CD14-positive monocyte (primary cell): ENCODE measurements around the gene C4BPB. TPM values are rescaled to one million over a fixed set of nuclear protein-coding genes. Genes with fewer than 3 reads are reported as not detected.

Experiments
- DNase-seq, 3 donors: peaks; one replicate each; pipeline ENCODE4 v3.0.0-alpha.2; 2011 to 2022
- H2AFZ ChIP-seq: 2 replicates; pipeline ENCODE4 v1.6.0; 2012; ENCODE audit warnings: mild to moderate bottlenecking, low read depth, low read length, inconsistent platforms; ENCODE audit not compliant: insufficient read depth, poor library complexity, severe bottlenecking
- H3K27ac ChIP-seq, 2 donors: 1 replicate in 1 of 2; 2 replicates in 1 of 2; pipeline ENCODE4 v1.5.1; 2012 to 2013; ENCODE audit warnings: low read length in 2 of 2, control low read depth in 1 of 2, inconsistent platforms in 1 of 2, low read depth in 1 of 2, mild to moderate bottlenecking in 1 of 2
- H3K27me3 ChIP-seq, 2 donors: one replicate each; pipeline versions ENCODE4 v1.6.0 to v1.6.1; 2011 to 2013; ENCODE audit warnings: low read length in 2 of 2; ENCODE audit not compliant: control insufficient read depth in 2 of 2, insufficient read depth in 2 of 2
- H3K36me3 ChIP-seq, 2 donors: replicated peaks in 1 of 2; 1 replicate in 1 of 2; 2 replicates in 1 of 2; pipeline versions ENCODE4 v1.5.1 to v1.6.1; 2012 to 2013; ENCODE audit warnings: low read length in 2 of 2, control low read depth in 1 of 2, inconsistent platforms in 1 of 2, mild to moderate bottlenecking in 1 of 2; ENCODE audit not compliant: insufficient read depth in 2 of 2, control insufficient read depth in 1 of 2
- H3K4me1 ChIP-seq, 2 donors: 1 replicate in 1 of 2; 2 replicates in 1 of 2; pipeline versions ENCODE4 v1.5.1 to v1.6.1; 2012 to 2013; ENCODE audit warnings: low read length in 2 of 2, control low read depth in 1 of 2, inconsistent platforms in 1 of 2, mild to moderate bottlenecking in 1 of 2, moderate library complexity in 1 of 2; ENCODE audit not compliant: insufficient read depth in 2 of 2, control insufficient read depth in 1 of 2
- H3K4me2 ChIP-seq: replicated peaks from 2 replicates; pipeline ENCODE3; 2012; ENCODE audit warnings: low read length, moderate library complexity, mild to moderate bottlenecking; ENCODE audit not compliant: poor library complexity, severe bottlenecking; ENCODE audit errors: extremely low read depth
- H3K4me3 ChIP-seq, 3 experiments: fragments of 200-600 bp in 1 of 3; sonication (generic) in 1 of 3; replicated peaks in 1 of 3; 1 replicate in 2 of 3; 2 replicates in 1 of 3; pipeline ENCODE4 v1.5.1; 2011 to 2013; ENCODE audit warnings: low read length in 3 of 3, mild to moderate bottlenecking in 3 of 3, control low read depth in 2 of 3, low read depth in 2 of 3, inconsistent platforms in 1 of 3, moderate library complexity in 1 of 3
- H3K79me2 ChIP-seq: 2 replicates; pipeline ENCODE4 v1.6.0; 2012; ENCODE audit warnings: mild to moderate bottlenecking, control low read depth, inconsistent platforms, low read length, moderate library complexity; ENCODE audit not compliant: insufficient read depth
- H3K9ac ChIP-seq: 2 replicates; pipeline ENCODE4 v1.6.0; 2017; ENCODE audit warnings: low read length, mild to moderate bottlenecking; ENCODE audit not compliant: insufficient read depth, poor library complexity, severe bottlenecking
- H3K9me3 ChIP-seq, 2 donors: replicated peaks in 1 of 2; 1 replicate in 1 of 2; 2 replicates in 1 of 2; pipeline versions ENCODE4 v1.5.1 to v1.6.1; 2012 to 2013; ENCODE audit warnings: low read length in 2 of 2, control low read depth in 1 of 2; ENCODE audit not compliant: control insufficient read depth in 1 of 2, insufficient read depth in 1 of 2
- H4K20me1 ChIP-seq: 2 replicates; pipeline ENCODE4 v1.6.0; 2012; ENCODE audit warnings: mild to moderate bottlenecking, low read length, control low read depth, moderate library complexity; ENCODE audit not compliant: insufficient read depth
- H3K27ac Mint-ChIP-seq, 7 donors: one replicate each; pipeline ENCODE4 v1.8.0; 2020; ENCODE audit warnings: mild to moderate bottlenecking in 7 of 7, mixed read lengths in 7 of 7, moderate library complexity in 6 of 7, inconsistent platforms in 2 of 7
- H3K27me3 Mint-ChIP-seq, 3 donors: one replicate each; pipeline ENCODE4 v1.8.0; 2021 to 2022; ENCODE audit warnings: low read depth in 3 of 3, mild to moderate bottlenecking in 3 of 3, mixed read lengths in 3 of 3, moderate library complexity in 3 of 3, inconsistent platforms in 1 of 3
- H3K36me3 Mint-ChIP-seq, 2 donors: one replicate each; pipeline ENCODE4 v1.8.0; 2020; ENCODE audit warnings: mixed read lengths in 2 of 2, inconsistent platforms in 1 of 2, mild to moderate bottlenecking in 1 of 2
- H3K4me1 Mint-ChIP-seq: one replicate; pipeline ENCODE4 v1.8.0; 2020; ENCODE audit warnings: mild to moderate bottlenecking, mixed read lengths
- H3K4me3 Mint-ChIP-seq, 2 donors: one replicate each; pipeline ENCODE4 v1.8.0; 2020; ENCODE audit warnings: mild to moderate bottlenecking in 2 of 2, mixed read lengths in 2 of 2, moderate library complexity in 1 of 2
- H3K9me3 Mint-ChIP-seq, 7 donors: one replicate each; pipeline ENCODE4 v1.8.0; 2020 to 2022; ENCODE audit warnings: mixed read lengths in 7 of 7, mild to moderate bottlenecking in 6 of 7, moderate library complexity in 6 of 7, inconsistent platforms in 2 of 7
- CTCF ChIP-seq: fragments of 200-600 bp; IDR thresholded peaks from one replicate; pipeline ENCODE4 v1.8.0; 2022; ENCODE audit warnings: antibody characterized with exemption, mild to moderate bottlenecking
- WGBS: methylation state at CpG from one replicate; pipeline ENCODE4 v1.1.5; 2013; ENCODE audit warnings: missing lambda C conversion rate; ENCODE audit not compliant: insufficient coverage; 5-methylcytosine and 5-hydroxymethylcytosine counted together
- intact Hi-C, 2 donors: fragments of 100-400 bp; cut with micrococcal nuclease; formaldehyde crosslinking; loops; one replicate each; pipeline versions ENCODE4 v1.15.0 to v1.15.1; 2023
- polyA plus RNA-seq, 3 donors: library from polyadenylated mRNA; depleted of rRNA in 1 of 3; unstranded in 2 of 3; stranded (reverse) in 1 of 3; fragments of 300-500 nt in 2 of 3; fragments of >200 nt in 1 of 3; fragmentation: Illumina TruSeq in 2 of 3; gene quantifications; 1 replicate in 2 of 3; 2 replicates in 1 of 3; pipeline ENCODE4 v1.2.3, GENCODE V29; 2012 to 2021

The C4BPB gene
- polyA plus RNA-seq, 3 donors = not detected

- Histone ChIP-seq H3K27ac (no peak overlapping the region), H3K4me2 (no peak overlapping the region), H3K9me3 (no peaks in the 10 kb centered on the region), H3K79me2 (no peaks in the 10 kb centered on the region), H3K4me3 (no peak overlapping the region), H3K9ac (no peak overlapping the region), H4K20me1 (no peaks in the 10 kb centered on the region), H3K36me3 (no peaks in the 10 kb centered on the region), H3K27me3 (no peaks in the 10 kb centered on the region), H2AFZ (no peak overlapping the region), H3K4me1 (no peaks in the 10 kb centered on the region)
- DNase-seq = no peak
- WGBS = no CpG with 5 or more reads among the region's 2 CpGs
- H3K4me1 Mint-ChIP-seq = no peaks in the 10 kb centered on the region
- no peak for TF ChIP-seq CTCF
- intact Hi-C loops = no loop called here
- H3K27me3 Mint-ChIP-seq = peaks cover under 1 to 4% (median 2%) of the 10 kb centered on the region in 3 donors
- H3K4me3 Mint-ChIP-seq = no peak overlapping the region
- no peaks in the 10 kb centered on the region for H3K36me3 Mint-ChIP-seq
- no peak overlapping the region for H3K27ac Mint-ChIP-seq
- H3K9me3 Mint-ChIP-seq = no peaks in the 10 kb centered on the region
Observed at GRCh38 chr1:207112616-207113296, 24.1 kb downstream of the C4BPB start.

- no peaks in the 10 kb centered on the region for H3K36me3 Mint-ChIP-seq
- no peak for TF ChIP-seq CTCF
Observed at GRCh38 chr1:207115269-207115668, 26.6 kb downstream of the C4BPB start.

More at GRCh38 chr1:207115269-207115668, 26.6 kb downstream of the C4BPB start:
- Mint-ChIP-seq H3K9me3 (peaks cover 0 to 7% (median 0%) of the 10 kb centered on the region in 7 donors), H3K27me3 (peaks cover 0 to 4% (median 2%) of the 10 kb centered on the region in 3 donors), H3K4me3 (no peak overlapping the region), H3K4me1 (no peaks in the 10 kb centered on the region), H3K27ac (no peak overlapping the region)
- no CpG with 5 or more reads among the region's 5 CpGs for WGBS
- Histone ChIP-seq H3K79me2 (no peaks in the 10 kb centered on the region), H3K4me1 (no peaks in the 10 kb centered on the region), H4K20me1 (no peaks in the 10 kb centered on the region), H3K27ac (no peak overlapping the region), H3K36me3 (no peaks in the 10 kb centered on the region), H3K4me2 (no peak overlapping the region), H3K27me3 (no peaks in the 10 kb centered on the region), H3K9ac (no peak overlapping the region), H2AFZ (no peak overlapping the region), H3K9me3 (no peaks in the 10 kb centered on the region), H3K4me3 (no peak overlapping the region)
- intact Hi-C loops = no loop called here
- DNase-seq = no peak
